MM.1S (cell line): ENCODE measurements around the gene FAM81B.
A peak's percentile ranks its signal among the peaks of the same experiment; 100 is the strongest.
"Not testable (repeated sequence)": the region's sequence is repeated elsewhere in the genome, so short reads cannot be mapped to it uniquely, and the experiment has no call there.

Experiments used
- DNase-seq: peaks from one replicate; pipeline ENCODE4 v3.0.0-alpha.2; 2015
- H2AFZ ChIP-seq: fragments of 300-600 bp; sonication (generic); 2 replicates; pipeline ENCODE4 v1.6.0; 2016; ENCODE audit warnings: antibody characterized with exemption, low read length
- H3F3A ChIP-seq: fragments of 300-600 bp; sonication (generic); 2 replicates; pipeline ENCODE4 v1.6.1; 2016; ENCODE audit warnings: mild to moderate bottlenecking, antibody characterized with exemption, low read length, moderate library complexity, mixed read lengths; ENCODE audit not compliant: insufficient read depth
- H3K27ac ChIP-seq: fragments of 300-600 bp; sonication (generic); 2 replicates; pipeline ENCODE4 v1.5.1; 2016; ENCODE audit warnings: mild to moderate bottlenecking, low read length
- H3K27me3 ChIP-seq: fragments of 300-600 bp; sonication (generic); replicated peaks from 2 replicates; pipeline ENCODE4 v1.6.0; 2016; ENCODE audit warnings: low read length; ENCODE audit not compliant: insufficient read depth
- H3K36me3 ChIP-seq: fragments of 300-600 bp; sonication (generic); replicated peaks from 2 replicates; pipeline ENCODE4 v1.6.1; 2016; ENCODE audit warnings: mild to moderate bottlenecking, low read length, mixed read lengths; ENCODE audit not compliant: insufficient read depth
- H3K4me1 ChIP-seq: fragments of 300-600 bp; sonication (generic); 2 replicates; pipeline ENCODE4 v1.6.1; 2016; ENCODE audit warnings: low read length, mixed read lengths
- H3K4me2 ChIP-seq: fragments of 300-600 bp; sonication (generic); 2 replicates; pipeline ENCODE4 v1.6.0; 2016; ENCODE audit warnings: low read depth, low read length
- H3K4me3 ChIP-seq: fragments of 300-600 bp; sonication (generic); 2 replicates; pipeline ENCODE4 v1.5.1; 2016; ENCODE audit warnings: low read length, mixed read lengths
- H3K79me2 ChIP-seq: fragments of 300-600 bp; sonication (generic); 2 replicates; pipeline ENCODE4 v1.6.1; 2016; ENCODE audit warnings: mixed run types, low read length, mixed read lengths
- H3K9ac ChIP-seq: fragments of 300-600 bp; sonication (generic); 2 replicates; pipeline ENCODE4 v1.6.1; 2016; ENCODE audit warnings: low read length, mixed read lengths
- H3K9me2 ChIP-seq: fragments of 300-600 bp; sonication (generic); replicated peaks from 2 replicates; pipeline ENCODE4 v1.6.1; 2016; ENCODE audit warnings: mild to moderate bottlenecking, low read length, mixed read lengths; ENCODE audit not compliant: insufficient read depth
- H3K9me3 ChIP-seq: fragments of 300-600 bp; sonication (generic); replicated peaks from 2 replicates; pipeline ENCODE4 v1.6.1; 2016; ENCODE audit warnings: mild to moderate bottlenecking, low read length, mixed read lengths; ENCODE audit not compliant: insufficient read depth
- H4K20me1 ChIP-seq: fragments of 300-600 bp; sonication (generic); 2 replicates; pipeline ENCODE4 v1.6.1; 2016; ENCODE audit warnings: mild to moderate bottlenecking, low read length, moderate library complexity, mixed read lengths; ENCODE audit not compliant: insufficient read depth
- CTCF ChIP-seq: fragments of 300-600 bp; sonication (generic); IDR thresholded peaks from 2 replicates; pipeline ENCODE4 v1.5.1; 2016; ENCODE audit warnings: antibody characterized with exemption, low read length, mixed read lengths
- EZH2 ChIP-seq: fragments of 300-600 bp; sonication (generic); optimal IDR thresholded peaks from 2 replicates; pipeline ENCODE3; 2017; ENCODE audit warnings: low read depth, mild to moderate bottlenecking, antibody characterized with exemption, low read length, mixed read lengths
- EZH2phosphoT487 ChIP-seq: fragments of 300-600 bp; sonication (generic); IDR thresholded peaks from 2 replicates; pipeline ENCODE4 v1.6.1; 2018; ENCODE audit warnings: antibody characterized with exemption, low read length

The FAM81B gene

GRCh38 chr5:95352691-95353090 lies 38.5 kb upstream of the FAM81B start:
- Histone ChIP-seq H3K4me2 (no peak overlapping the region), H3K27ac (no peak overlapping the region), H3K9me2 (no peaks in the 10 kb centered on the region), H3K36me3 (no peaks in the 10 kb centered on the region), H3K4me3 (no peak overlapping the region), H4K20me1 (no peaks in the 10 kb centered on the region), H3K9ac (no peak overlapping the region), H3K9me3 (no peaks in the 10 kb centered on the region), H3F3A (no peaks in the 10 kb centered on the region), H2AFZ (no peak overlapping the region), H3K27me3 (no peaks in the 10 kb centered on the region), H3K79me2 (no peaks in the 10 kb centered on the region), H3K4me1 (no peaks in the 10 kb centered on the region)
- DNase-seq: no peak
- TF ChIP-seq CTCF (no peak), EZH2phosphoT487 (no peak), EZH2 (no peak)

GRCh38 chr5:95358320-95358719 lies 32.8 kb upstream of the FAM81B start:
- H3K79me2 ChIP-seq: no peaks in the 10 kb centered on the region
- H3F3A ChIP-seq: no peaks in the 10 kb centered on the region
- H3K9ac ChIP-seq: no peak overlapping the region
- H3K4me2 ChIP-seq: no peak overlapping the region
- no peaks in the 10 kb centered on the region for H3K36me3 ChIP-seq
- no peaks in the 10 kb centered on the region for H3K9me3 ChIP-seq
- no peak overlapping the region for H3K27ac ChIP-seq
- no peaks in the 10 kb centered on the region for H3K9me2 ChIP-seq
- H3K4me1 ChIP-seq: 0 out of 2 replicates have a peak, but pooled peaks cover 6% of the 10 kb centered on the region
- no peaks in the 10 kb centered on the region for H4K20me1 ChIP-seq
- no peak overlapping the region for H2AFZ ChIP-seq
- no peak for DNase-seq
- no peak for TF ChIP-seq CTCF
- no peak for TF ChIP-seq EZH2phosphoT487
- TF ChIP-seq EZH2: no peak
- H3K27me3 ChIP-seq: no peaks in the 10 kb centered on the region
- no peak overlapping the region for H3K4me3 ChIP-seq

- Histone ChIP-seq H3K79me2 (no peaks in the 10 kb centered on the region), H3K4me2 (no peak overlapping the region), H3K4me3 (no peak overlapping the region), H3K27me3 (no peaks in the 10 kb centered on the region), H3F3A (no peaks in the 10 kb centered on the region), H3K27ac (no peak overlapping the region), H3K4me1 (0 out of 2 replicates have a peak, but pooled peaks cover 6% of the 10 kb centered on the region), H3K9me3 (no peaks in the 10 kb centered on the region), H4K20me1 (no peaks in the 10 kb centered on the region), H3K36me3 (no peaks in the 10 kb centered on the region), H2AFZ (no peak overlapping the region), H3K9me2 (no peaks in the 10 kb centered on the region), H3K9ac (no peak overlapping the region)
- no peak for TF ChIP-seq EZH2
- no peak for TF ChIP-seq EZH2phosphoT487
- TF ChIP-seq CTCF: no peak
- DNase-seq: peak; percentile 45
Observed at GRCh38 chr5:95358848-95359247, 32.3 kb upstream of the FAM81B start.

- H3K9ac ChIP-seq, H2AFZ ChIP-seq, H3K27me3 ChIP-seq, H3K4me1 ChIP-seq, H3K27ac ChIP-seq, H3K79me2 ChIP-seq, H3K4me3 ChIP-seq, H4K20me1 ChIP-seq, H3K9me2 ChIP-seq, H3K9me3 ChIP-seq, H3K4me2 ChIP-seq, DNase-seq, H3K36me3 ChIP-seq, H3F3A ChIP-seq: not testable (repeated sequence)
Observed at GRCh38 chr5:95360667-95361066, 30.5 kb upstream of the FAM81B start.
